GM12874 (cell line): ENCODE measurements around the gene TNNT2.
A peak's percentile ranks its signal among the peaks of the same experiment; 100 is the strongest.

Source experiments
- TF ChIP-seq, protein P1 (sequence below): IDR thresholded peaks from 2 replicates; pipeline ENCODE4 v1.5.1; 2011; ENCODE audit warnings: low read depth, mild to moderate bottlenecking, control low read depth, low read length, moderate library complexity; ENCODE audit not compliant: insufficient read depth

TNNT2 gene

DNA sequence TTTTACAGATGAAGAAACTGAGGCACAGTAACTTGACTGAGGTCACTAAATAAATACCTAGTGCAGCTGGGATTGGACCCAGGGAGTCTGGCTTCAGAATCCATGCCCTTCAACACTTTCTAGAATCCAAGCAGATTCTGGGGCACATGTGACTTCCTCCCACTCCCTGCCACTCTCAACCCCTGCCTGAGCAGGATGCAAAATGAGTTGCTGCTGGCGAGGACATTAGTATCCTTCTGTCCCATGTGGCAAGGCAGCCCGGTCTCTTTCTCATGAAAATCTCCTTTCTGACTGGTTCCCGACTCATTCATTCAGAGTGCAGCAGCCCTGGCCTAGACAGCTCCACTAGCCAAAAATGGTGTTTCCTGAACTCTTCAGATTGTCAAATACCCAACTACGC is 28.4 kb downstream of the TNNT2 start:
- TF ChIP-seq, protein P1, sequence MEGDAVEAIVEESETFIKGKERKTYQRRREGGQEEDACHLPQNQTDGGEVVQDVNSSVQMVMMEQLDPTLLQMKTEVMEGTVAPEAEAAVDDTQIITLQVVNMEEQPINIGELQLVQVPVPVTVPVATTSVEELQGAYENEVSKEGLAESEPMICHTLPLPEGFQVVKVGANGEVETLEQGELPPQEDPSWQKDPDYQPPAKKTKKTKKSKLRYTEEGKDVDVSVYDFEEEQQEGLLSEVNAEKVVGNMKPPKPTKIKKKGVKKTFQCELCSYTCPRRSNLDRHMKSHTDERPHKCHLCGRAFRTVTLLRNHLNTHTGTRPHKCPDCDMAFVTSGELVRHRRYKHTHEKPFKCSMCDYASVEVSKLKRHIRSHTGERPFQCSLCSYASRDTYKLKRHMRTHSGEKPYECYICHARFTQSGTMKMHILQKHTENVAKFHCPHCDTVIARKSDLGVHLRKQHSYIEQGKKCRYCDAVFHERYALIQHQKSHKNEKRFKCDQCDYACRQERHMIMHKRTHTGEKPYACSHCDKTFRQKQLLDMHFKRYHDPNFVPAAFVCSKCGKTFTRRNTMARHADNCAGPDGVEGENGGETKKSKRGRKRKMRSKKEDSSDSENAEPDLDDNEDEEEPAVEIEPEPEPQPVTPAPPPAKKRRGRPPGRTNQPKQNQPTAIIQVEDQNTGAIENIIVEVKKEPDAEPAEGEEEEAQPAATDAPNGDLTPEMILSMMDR = no peak

DNA sequence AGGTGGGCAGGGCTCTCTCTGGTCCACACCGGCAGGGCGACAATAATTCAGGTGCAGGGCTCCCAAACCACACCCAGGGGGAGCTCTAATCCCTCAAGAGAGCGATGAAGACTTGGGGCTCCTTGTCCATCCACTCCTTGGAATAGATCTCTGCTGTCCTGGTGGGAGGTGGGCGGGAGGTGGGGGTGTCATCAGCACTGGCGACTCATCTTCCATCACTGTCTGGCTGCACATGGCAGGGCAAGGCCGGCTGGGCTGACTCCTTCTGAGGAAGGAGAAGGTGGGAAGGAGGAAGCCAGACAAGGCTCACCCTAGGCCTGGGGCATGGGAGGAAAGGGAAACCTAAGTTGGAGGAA is 29.3 kb downstream of the TNNT2 start:
- TF ChIP-seq, protein P1 = peak; percentile 82

DNA sequence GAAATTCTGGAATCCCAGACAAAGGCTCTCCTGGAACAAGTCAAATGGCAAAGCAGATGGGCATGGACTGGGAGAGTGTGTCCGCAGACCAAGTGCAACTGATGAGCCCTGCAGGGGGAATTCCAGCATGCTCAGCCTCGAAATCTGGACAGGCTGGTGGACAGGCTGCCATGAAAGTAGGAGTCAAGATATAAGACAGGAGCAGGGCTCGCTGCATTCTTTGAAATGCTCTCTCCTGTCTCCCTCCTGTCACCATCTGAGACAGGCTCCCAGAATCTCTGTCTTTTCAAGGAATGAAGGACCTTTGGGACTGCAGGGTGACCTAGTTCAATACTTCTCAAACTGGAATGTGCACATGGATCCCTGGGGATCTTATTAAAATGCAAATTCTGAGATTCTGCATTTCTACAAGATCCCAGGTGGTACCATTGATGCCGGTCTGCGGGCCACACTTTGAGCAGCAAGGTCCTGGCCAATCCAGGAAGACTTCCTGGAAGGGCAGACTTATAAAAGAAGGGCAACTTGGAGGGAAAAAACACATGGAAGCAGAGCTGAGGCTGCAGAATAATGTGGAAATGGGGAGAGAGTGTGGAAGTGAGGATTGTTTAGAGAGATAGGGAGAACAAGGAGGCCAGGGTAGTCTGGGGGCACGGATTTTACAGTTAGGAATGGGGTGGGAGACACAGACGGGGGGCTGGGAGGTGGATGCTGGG is 29.8 kb downstream of the TNNT2 start:
- TF ChIP-seq, protein P1 = no peak

DNA sequence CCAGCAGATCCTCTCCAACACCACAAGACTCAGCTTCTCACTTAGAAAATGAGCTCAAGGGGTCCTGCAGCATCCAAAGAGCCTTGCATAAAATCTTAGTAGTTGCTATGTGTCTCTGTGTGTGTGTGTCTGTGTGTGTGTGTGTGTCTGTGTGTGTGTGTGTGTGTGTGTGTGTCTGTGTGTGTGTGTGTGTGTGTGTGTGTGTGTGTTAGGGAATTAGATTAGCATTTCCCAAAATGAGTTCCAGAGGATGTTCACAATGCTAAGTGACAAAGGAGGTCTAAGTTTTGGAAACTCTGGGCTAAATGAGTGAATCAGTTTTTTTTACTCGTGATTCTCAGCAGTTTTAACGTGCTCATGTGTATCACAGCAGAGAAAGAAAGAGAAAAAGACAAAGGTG is 30.5 kb downstream of the TNNT2 start:
- TF ChIP-seq, protein P1 = no peak

DNA sequence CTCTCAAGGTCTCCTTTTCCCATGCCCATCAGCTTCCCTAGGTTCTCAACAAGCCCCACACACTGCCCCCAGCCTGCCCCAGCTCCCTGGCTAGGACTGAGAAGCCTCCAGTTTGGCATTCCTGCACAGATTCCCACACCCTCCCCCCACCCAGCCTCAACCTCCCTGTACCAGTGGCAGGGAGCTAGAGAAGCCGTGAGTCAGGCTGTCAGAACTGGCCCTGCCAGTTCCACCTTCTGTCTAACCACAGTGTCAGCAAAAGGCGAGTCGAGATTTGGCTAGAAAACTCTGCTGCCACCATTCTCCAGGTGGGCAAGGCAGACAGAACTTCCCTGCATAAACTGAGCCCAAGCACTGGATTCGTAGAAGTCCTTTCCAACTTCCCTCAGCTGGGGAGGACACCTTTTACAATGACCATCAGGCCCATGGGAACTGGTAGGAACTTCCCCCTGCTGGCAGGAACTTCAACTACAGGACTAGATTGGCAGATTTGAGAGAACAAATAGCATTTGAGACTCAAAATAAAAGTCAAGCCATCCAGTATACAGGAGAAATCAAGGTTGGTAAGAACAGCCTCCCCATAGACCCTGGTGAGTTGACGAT is 31.0 kb downstream of the TNNT2 start:
- TF ChIP-seq, protein P1 = peak; percentile 61

DNA sequence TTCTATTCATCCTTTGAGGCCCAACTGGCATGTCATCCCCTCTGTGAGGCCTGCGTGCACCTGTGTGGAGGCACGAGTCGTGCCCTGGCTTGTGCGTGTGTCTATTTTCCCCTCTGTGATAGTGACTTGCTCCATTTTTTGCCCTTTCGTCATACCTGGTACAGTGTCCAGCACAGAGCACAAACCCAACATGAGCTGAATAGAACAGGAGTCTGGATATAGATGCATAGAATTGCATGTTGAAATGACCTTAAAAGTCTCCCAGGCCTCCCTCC is 32.5 kb downstream of the TNNT2 start:
- TF ChIP-seq, protein P1 = no peak

DNA sequence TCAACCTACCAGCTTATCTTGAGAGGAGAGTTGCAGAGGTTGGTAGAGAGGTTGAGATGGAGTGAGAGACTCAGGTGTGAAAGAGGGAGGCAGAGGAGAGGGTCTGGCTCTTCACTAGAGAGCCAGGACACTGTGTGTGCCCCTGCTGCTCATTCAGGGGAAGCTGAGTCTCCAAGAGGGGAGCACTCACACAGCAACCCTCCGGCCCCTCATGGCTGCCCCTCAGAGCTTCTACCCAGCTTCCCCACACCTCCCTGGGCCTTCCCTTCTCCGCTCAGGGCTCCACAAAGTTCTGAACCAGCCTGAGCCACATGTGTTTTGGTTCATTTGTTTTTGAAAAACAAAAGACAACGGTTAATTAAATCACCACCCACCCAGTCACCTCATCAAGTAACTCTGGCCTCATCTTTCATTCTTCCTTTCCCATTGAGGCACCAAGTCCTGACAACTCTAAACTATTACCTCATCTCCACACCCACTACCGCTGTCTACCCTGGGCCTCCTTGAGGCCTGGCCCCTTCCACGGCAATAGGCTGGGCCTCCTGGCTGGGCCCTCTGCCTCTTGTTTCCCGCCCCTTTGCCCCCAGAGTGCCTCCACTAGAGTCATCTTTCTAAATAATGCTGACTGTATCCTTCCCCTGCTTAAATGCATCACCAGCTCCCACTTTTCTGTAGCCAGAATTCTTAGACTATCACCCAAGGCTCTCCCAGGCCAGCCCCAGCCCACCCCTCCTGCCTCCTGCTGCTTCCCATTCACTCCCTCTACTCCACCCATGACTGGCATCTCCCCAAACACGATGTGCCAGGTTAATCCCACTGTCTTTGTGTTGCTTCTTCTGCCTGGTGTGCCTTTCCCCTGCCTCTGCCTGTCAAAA is 33.0 kb downstream of the TNNT2 start:
- TF ChIP-seq, protein P1 = no peak
